ENCODE data around the gene CYLD. TPM values are rescaled to one million over a fixed set of nuclear protein-coding genes. Genes with fewer than 3 reads are reported as not detected.

The CYLD gene
- total and polyA plus RNA-seq, 2 donors, result 30.0 to 53.9 TPM

GRCh38 chr16:50765260-50765659 lies 23.4 kb downstream of the CYLD start:
- Histone ChIP-seq H3K27me3 (ENCODE audit: control insufficient read depth in 2 of 2, insufficient read depth in 1 of 2, low read length in 1 of 2) (no peaks in the 10 kb centered on the region), H3K9me3 (ENCODE audit: control insufficient read depth in 2 of 2, insufficient read depth in 1 of 2, low read length in 1 of 2) (no peaks in the 10 kb centered on the region), H3K4me1 (ENCODE audit: control insufficient read depth in 2 of 2, insufficient read depth in 2 of 2, low read length in 2 of 2) (no peaks in the 10 kb centered on the region), H3K36me3 (ENCODE audit: control insufficient read depth in 2 of 2, insufficient read depth in 2 of 2, low read length in 1 of 2) (peaks cover 0 to 8% of the 10 kb centered on the region in 2 donors), H3K4me3 (ENCODE audit: low read length in 2 of 2) (no peak overlapping the region), H3K27ac (ENCODE audit: low read depth in 1 of 2, low read length in 1 of 2) (no peak overlapping the region)
- WGBS, result 99% methylated on average over 1 of the region's 1 CpG
- DNase-seq (ENCODE audit: low read depth in 6 of 9, low spot score in 9 of 9), result no peak

GRCh38 chr16:50765861-50766260 lies 24.0 kb downstream of the CYLD start:
- no peaks in the 10 kb centered on the region for H3K4me1 ChIP-seq (ENCODE audit: control insufficient read depth in 2 of 2, insufficient read depth in 2 of 2, low read length in 2 of 2)
- H3K9me3 ChIP-seq (ENCODE audit: control insufficient read depth in 2 of 2, insufficient read depth in 1 of 2, low read length in 1 of 2), result no peaks in the 10 kb centered on the region
- 98% methylated on average over 1 of the region's 1 CpG for WGBS
- no peak overlapping the region for H3K4me3 ChIP-seq (ENCODE audit: low read length in 2 of 2)
- H3K36me3 ChIP-seq (ENCODE audit: control insufficient read depth in 2 of 2, insufficient read depth in 2 of 2, low read length in 1 of 2), result peaks cover 0 to 8% of the 10 kb centered on the region in 2 donors
- no peaks in the 10 kb centered on the region for H3K27me3 ChIP-seq (ENCODE audit: control insufficient read depth in 2 of 2, insufficient read depth in 1 of 2, low read length in 1 of 2)
- no peak for DNase-seq (ENCODE audit: low read depth in 6 of 9, low spot score in 9 of 9)
- no peak overlapping the region for H3K27ac ChIP-seq (ENCODE audit: low read depth in 1 of 2, low read length in 1 of 2)

- Histone ChIP-seq H3K4me1 (ENCODE audit: control insufficient read depth in 2 of 2, insufficient read depth in 2 of 2, low read length in 2 of 2) (no peaks in the 10 kb centered on the region), H3K36me3 (ENCODE audit: control insufficient read depth in 2 of 2, insufficient read depth in 2 of 2, low read length in 1 of 2) (peaks cover 0 to 8% of the 10 kb centered on the region in 2 donors)
- no peak for DNase-seq (ENCODE audit: low read depth in 6 of 9, low spot score in 9 of 9)
These were observed 25.3 kb downstream of the CYLD start for GRCh38 chr16:50767197-50767596.

GRCh38 chr16:50771366-50771765 lies 29.5 kb downstream of the CYLD start:
- no peak for DNase-seq (ENCODE audit: low read depth in 6 of 9, low spot score in 9 of 9)

More at GRCh38 chr16:50767197-50767596, 25.3 kb downstream of the CYLD start:
- Histone ChIP-seq H3K27me3 (ENCODE audit: control insufficient read depth in 2 of 2, insufficient read depth in 1 of 2, low read length in 1 of 2) (no peaks in the 10 kb centered on the region), H3K9me3 (ENCODE audit: control insufficient read depth in 2 of 2, insufficient read depth in 1 of 2, low read length in 1 of 2) (no peaks in the 10 kb centered on the region), H3K27ac (ENCODE audit: low read depth in 1 of 2, low read length in 1 of 2) (no peak overlapping the region), H3K4me3 (ENCODE audit: low read length in 2 of 2) (no peak overlapping the region)
- 96% methylated on average over 2 of the region's 2 CpGs for WGBS

GRCh38 chr16:50774405-50774804 lies 32.5 kb downstream of the CYLD start:
- H3K27me3 ChIP-seq (ENCODE audit: control insufficient read depth in 2 of 2, insufficient read depth in 1 of 2, low read length in 1 of 2), result no peaks in the 10 kb centered on the region
- WGBS, result 98% methylated on average over 5 of the region's 5 CpGs
- H3K4me3 ChIP-seq (ENCODE audit: low read length in 2 of 2), result no peak overlapping the region
- H3K36me3 ChIP-seq (ENCODE audit: control insufficient read depth in 2 of 2, insufficient read depth in 2 of 2, low read length in 1 of 2), result peaks cover under 1 to 2% of the 10 kb centered on the region in 2 donors
- H3K9me3 ChIP-seq (ENCODE audit: control insufficient read depth in 2 of 2, insufficient read depth in 1 of 2, low read length in 1 of 2), result no peaks in the 10 kb centered on the region
- DNase-seq (ENCODE audit: low read depth in 6 of 9, low spot score in 9 of 9), result no peak
- H3K4me1 ChIP-seq (ENCODE audit: control insufficient read depth in 2 of 2, insufficient read depth in 2 of 2, low read length in 2 of 2), result no peaks in the 10 kb centered on the region
- no peak overlapping the region for H3K27ac ChIP-seq (ENCODE audit: low read depth in 1 of 2, low read length in 1 of 2)

More at GRCh38 chr16:50771366-50771765, 29.5 kb downstream of the CYLD start:
- Histone ChIP-seq H3K4me3 (ENCODE audit: low read length in 2 of 2) (no peak overlapping the region), H3K36me3 (ENCODE audit: control insufficient read depth in 2 of 2, insufficient read depth in 2 of 2, low read length in 1 of 2) (peaks cover 0 to under 1% of the 10 kb centered on the region in 2 donors), H3K27me3 (ENCODE audit: control insufficient read depth in 2 of 2, insufficient read depth in 1 of 2, low read length in 1 of 2) (no peaks in the 10 kb centered on the region), H3K27ac (ENCODE audit: low read depth in 1 of 2, low read length in 1 of 2) (no peak overlapping the region), H3K9me3 (ENCODE audit: control insufficient read depth in 2 of 2, insufficient read depth in 1 of 2, low read length in 1 of 2) (no peaks in the 10 kb centered on the region), H3K4me1 (ENCODE audit: control insufficient read depth in 2 of 2, insufficient read depth in 2 of 2, low read length in 2 of 2) (no peaks in the 10 kb centered on the region)
- whole genome bisulfite sequencing, result over 99% methylated on average over 3 of the region's 3 CpGs

GRCh38 chr16:50774960-50775359 lies 33.1 kb downstream of the CYLD start:
- 97% methylated on average over 3 of the region's 3 CpGs for WGBS
- H3K9me3 ChIP-seq (ENCODE audit: control insufficient read depth in 2 of 2, insufficient read depth in 1 of 2, low read length in 1 of 2), result no peaks in the 10 kb centered on the region

GRCh38 chr16:50776037-50776436 lies 34.2 kb downstream of the CYLD start:
- Histone ChIP-seq H3K4me3 (ENCODE audit: low read length in 2 of 2) (no peak overlapping the region), H3K9me3 (ENCODE audit: control insufficient read depth in 2 of 2, insufficient read depth in 1 of 2, low read length in 1 of 2) (no peaks in the 10 kb centered on the region), H3K4me1 (ENCODE audit: control insufficient read depth in 2 of 2, insufficient read depth in 2 of 2, low read length in 2 of 2) (no peaks in the 10 kb centered on the region), H3K36me3 (ENCODE audit: control insufficient read depth in 2 of 2, insufficient read depth in 2 of 2, low read length in 1 of 2) (peaks cover 7 to 15% of the 10 kb centered on the region in 2 donors), H3K27ac (ENCODE audit: low read depth in 1 of 2, low read length in 1 of 2) (no peak overlapping the region), H3K27me3 (ENCODE audit: control insufficient read depth in 2 of 2, insufficient read depth in 1 of 2, low read length in 1 of 2) (no peaks in the 10 kb centered on the region)
- 98% methylated on average over 1 of the region's 1 CpG for WGBS
- DNase-seq (ENCODE audit: low read depth in 6 of 9, low spot score in 9 of 9), result no peak

More at GRCh38 chr16:50774960-50775359, 33.1 kb downstream of the CYLD start:
- H3K27me3 ChIP-seq (ENCODE audit: control insufficient read depth in 2 of 2, insufficient read depth in 1 of 2, low read length in 1 of 2), result no peaks in the 10 kb centered on the region
- DNase-seq (ENCODE audit: low read depth in 6 of 9, low spot score in 9 of 9), result no peak
- no peak overlapping the region for H3K4me3 ChIP-seq (ENCODE audit: low read length in 2 of 2)
- H3K4me1 ChIP-seq (ENCODE audit: control insufficient read depth in 2 of 2, insufficient read depth in 2 of 2, low read length in 2 of 2), result no peaks in the 10 kb centered on the region
- H3K36me3 ChIP-seq (ENCODE audit: control insufficient read depth in 2 of 2, insufficient read depth in 2 of 2, low read length in 1 of 2), result peaks cover 6 to 8% of the 10 kb centered on the region in 2 donors
- H3K27ac ChIP-seq (ENCODE audit: low read depth in 1 of 2, low read length in 1 of 2), result no peak overlapping the region

GRCh38 chr16:50778284-50779163 lies 36.6 kb downstream of the CYLD start:
- Histone ChIP-seq H3K4me3 (ENCODE audit: low read length in 2 of 2) (no peak overlapping the region), H3K4me1 (ENCODE audit: control insufficient read depth in 2 of 2, insufficient read depth in 2 of 2, low read length in 2 of 2) (no peaks in the 10 kb centered on the region), H3K36me3 (ENCODE audit: control insufficient read depth in 2 of 2, insufficient read depth in 2 of 2, low read length in 1 of 2) (peaks cover 14 to 17% of the 10 kb centered on the region in 2 donors), H3K27me3 (ENCODE audit: control insufficient read depth in 2 of 2, insufficient read depth in 1 of 2, low read length in 1 of 2) (no peaks in the 10 kb centered on the region), H3K9me3 (ENCODE audit: control insufficient read depth in 2 of 2, insufficient read depth in 1 of 2, low read length in 1 of 2) (no peaks in the 10 kb centered on the region), H3K27ac (ENCODE audit: low read depth in 1 of 2, low read length in 1 of 2) (no peak overlapping the region)
- no peak for DNase-seq (ENCODE audit: low read depth in 6 of 9, low spot score in 9 of 9)
- WGBS, result 93% methylated on average over 1 of the region's 1 CpG

GRCh38 chr16:50781043-50781442 lies 39.2 kb downstream of the CYLD start:
- H3K27me3 ChIP-seq (ENCODE audit: control insufficient read depth in 2 of 2, insufficient read depth in 1 of 2, low read length in 1 of 2), result no peaks in the 10 kb centered on the region
- no peaks in the 10 kb centered on the region for H3K9me3 ChIP-seq (ENCODE audit: control insufficient read depth in 2 of 2, insufficient read depth in 1 of 2, low read length in 1 of 2)
- H3K36me3 ChIP-seq (ENCODE audit: control insufficient read depth in 2 of 2, insufficient read depth in 2 of 2, low read length in 1 of 2), result peaks cover 19 to 21% of the 10 kb centered on the region in 2 donors
- DNase-seq (ENCODE audit: low read depth in 6 of 9, low spot score in 9 of 9), result no peak
- no peaks in the 10 kb centered on the region for H3K4me1 ChIP-seq (ENCODE audit: control insufficient read depth in 2 of 2, insufficient read depth in 2 of 2, low read length in 2 of 2)
- WGBS, result 96% methylated on average over 7 of the region's 7 CpGs
- no peak overlapping the region for H3K27ac ChIP-seq (ENCODE audit: low read depth in 1 of 2, low read length in 1 of 2)
- H3K4me3 ChIP-seq (ENCODE audit: low read length in 2 of 2), result no peak overlapping the region
